ENCODE results near the gene MAD1L1. TPM values are rescaled to one million over a fixed set of nuclear protein-coding genes. Genes with fewer than 3 reads are reported as not detected.

Gene MAD1L1
- total RNA-seq, 6 experiments from 2014 or later: 15.1 to 37.4 (median 20.5) TPM

- 85% methylated on average over 7 of the region's 8 CpGs for WGBS (ENCODE audit: insufficient coverage, low coverage, low lambda C conversion rate, missing lambda C conversion rate)
- intact Hi-C loops (cut with DNase I): no loop called here
- H3K27ac ChIP-seq: no peak overlapping the region
- no peaks in the 10 kb centered on the region for H3K9me3 ChIP-seq
- DNase-seq (no peak), ATAC-seq (no peak)
- no peak overlapping the region for H3K4me3 ChIP-seq
- H3K4me1 ChIP-seq: no peaks in the 10 kb centered on the region
- TF ChIP-seq, protein P1, sequence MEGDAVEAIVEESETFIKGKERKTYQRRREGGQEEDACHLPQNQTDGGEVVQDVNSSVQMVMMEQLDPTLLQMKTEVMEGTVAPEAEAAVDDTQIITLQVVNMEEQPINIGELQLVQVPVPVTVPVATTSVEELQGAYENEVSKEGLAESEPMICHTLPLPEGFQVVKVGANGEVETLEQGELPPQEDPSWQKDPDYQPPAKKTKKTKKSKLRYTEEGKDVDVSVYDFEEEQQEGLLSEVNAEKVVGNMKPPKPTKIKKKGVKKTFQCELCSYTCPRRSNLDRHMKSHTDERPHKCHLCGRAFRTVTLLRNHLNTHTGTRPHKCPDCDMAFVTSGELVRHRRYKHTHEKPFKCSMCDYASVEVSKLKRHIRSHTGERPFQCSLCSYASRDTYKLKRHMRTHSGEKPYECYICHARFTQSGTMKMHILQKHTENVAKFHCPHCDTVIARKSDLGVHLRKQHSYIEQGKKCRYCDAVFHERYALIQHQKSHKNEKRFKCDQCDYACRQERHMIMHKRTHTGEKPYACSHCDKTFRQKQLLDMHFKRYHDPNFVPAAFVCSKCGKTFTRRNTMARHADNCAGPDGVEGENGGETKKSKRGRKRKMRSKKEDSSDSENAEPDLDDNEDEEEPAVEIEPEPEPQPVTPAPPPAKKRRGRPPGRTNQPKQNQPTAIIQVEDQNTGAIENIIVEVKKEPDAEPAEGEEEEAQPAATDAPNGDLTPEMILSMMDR (IDR thresholded peaks at IDR 0.05): no peak
- TF ChIP-seq POLR2A (IDR thresholded peaks at IDR 0.05): no peak
- no peaks in the 10 kb centered on the region for H3K27me3 ChIP-seq
- H3K36me3 ChIP-seq: no peaks in the 10 kb centered on the region
Observed at GRCh38 chr7:2185715-2186114, 47.0 kb downstream of the MAD1L1 start.

DNA sequence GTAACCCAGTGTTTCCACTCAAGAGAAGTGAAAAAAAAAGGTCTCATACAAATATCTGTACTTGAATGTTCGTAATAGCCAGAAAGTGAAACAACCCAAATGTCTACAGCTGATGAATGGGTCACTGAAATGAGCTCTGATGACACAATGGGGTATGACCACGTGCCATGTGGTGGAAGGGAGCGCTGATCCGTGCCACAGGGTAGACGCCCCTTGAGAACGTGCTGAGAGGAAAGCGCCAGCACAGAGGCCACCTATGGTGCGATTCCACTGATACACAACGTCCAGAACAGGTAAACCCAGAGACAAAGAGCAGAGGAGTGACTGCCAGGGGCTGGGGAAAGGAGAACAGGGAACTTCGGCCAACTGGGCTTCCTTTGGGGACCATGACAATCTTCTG is 50.3 kb downstream of the MAD1L1 start:
- Histone ChIP-seq H3K9me3 (no peaks in the 10 kb centered on the region), H3K27me3 (no peaks in the 10 kb centered on the region), H3K4me1 (no peaks in the 10 kb centered on the region), H3K36me3 (no peaks in the 10 kb centered on the region), H3K27ac (no peak overlapping the region), H3K4me3 (no peak overlapping the region)
- intact Hi-C loops (cut with DNase I): no loop called here
- DNase-seq: no peak
- no peak for TF ChIP-seq POLR2A (IDR thresholded peaks at IDR 0.05)
- TF ChIP-seq, protein P1 (IDR thresholded peaks at IDR 0.05): no peak
- WGBS (ENCODE audit: insufficient coverage, low coverage, low lambda C conversion rate, missing lambda C conversion rate): 91% methylated on average over 4 of the region's 10 CpGs
- ATAC-seq: no peak

GRCh38 chr7:2181077-2181854 is 51.5 kb downstream of the MAD1L1 start:
- no peak overlapping the region for H3K4me3 ChIP-seq
- no peaks in the 10 kb centered on the region for H3K4me1 ChIP-seq
- ATAC-seq: no peak
- intact Hi-C loops (cut with DNase I): no loop called here
- no peaks in the 10 kb centered on the region for H3K27me3 ChIP-seq
- DNase-seq: no peak
- H3K27ac ChIP-seq: no peak overlapping the region
- no peaks in the 10 kb centered on the region for H3K36me3 ChIP-seq
- TF ChIP-seq, protein P1 (IDR thresholded peaks at IDR 0.05): no peak
- no peak for TF ChIP-seq POLR2A (IDR thresholded peaks at IDR 0.05)
- 85% methylated on average over 13 of the region's 13 CpGs for WGBS (ENCODE audit: insufficient coverage, low coverage, low lambda C conversion rate, missing lambda C conversion rate)
- no peaks in the 10 kb centered on the region for H3K9me3 ChIP-seq

DNA sequence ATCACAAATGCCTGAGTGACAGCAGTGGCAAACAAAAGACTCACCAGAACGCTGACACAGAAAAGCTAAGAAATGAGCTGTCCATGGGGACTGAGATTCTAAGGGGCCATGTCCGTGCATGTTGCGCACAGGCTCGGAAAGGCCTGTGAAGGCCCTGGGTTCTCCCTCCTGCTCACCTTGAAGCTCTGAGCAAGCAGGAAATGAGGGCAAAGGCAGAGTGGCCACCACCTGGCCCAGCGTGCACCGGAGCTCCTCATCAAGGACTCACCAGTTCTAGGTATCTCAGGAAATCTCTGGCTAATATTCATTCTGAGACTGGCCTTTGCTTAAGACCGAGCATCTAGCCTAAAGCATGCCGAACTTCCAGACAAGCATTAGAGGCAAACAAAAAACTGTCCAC is 52.7 kb downstream of the MAD1L1 start:
- H3K27me3 ChIP-seq: no peaks in the 10 kb centered on the region
- ATAC-seq: no peak
- H3K27ac ChIP-seq: no peak overlapping the region
- no peak for DNase-seq
- 84% methylated on average over 5 of the region's 8 CpGs for WGBS (ENCODE audit: insufficient coverage, low coverage, low lambda C conversion rate, missing lambda C conversion rate)
- no peaks in the 10 kb centered on the region for H3K9me3 ChIP-seq
- TF ChIP-seq, protein P1 (IDR thresholded peaks at IDR 0.05): no peak
- no peak for TF ChIP-seq POLR2A (IDR thresholded peaks at IDR 0.05)
- H3K36me3 ChIP-seq: no peaks in the 10 kb centered on the region
- H3K4me1 ChIP-seq: no peaks in the 10 kb centered on the region
- no peak overlapping the region for H3K4me3 ChIP-seq
- intact Hi-C loops (cut with DNase I): no loop called here
